Suprapubic skin (tissue), 4 donors: ENCODE measurements around the gene TANGO2. TPM values are rescaled to one million over a fixed set of nuclear protein-coding genes. Genes with fewer than 3 reads are reported as not detected.

Experiments used
- DNase-seq, 2 donors: peaks; one replicate each; pipeline ENCODE4 v3.0.0-alpha.2; 2019; ENCODE audit warnings: low spot score in 2 of 2
- H3K27ac ChIP-seq: fragments of 200-600 bp; sonication (generic); one replicate; pipeline ENCODE4 v1.5.1; 2019
- H3K27me3 ChIP-seq: fragments of 200-600 bp; sonication (generic); one replicate; pipeline ENCODE4 v1.5.1; 2019
- H3K36me3 ChIP-seq: fragments of 200-600 bp; sonication (generic); one replicate; pipeline ENCODE4 v1.5.1; 2019
- H3K4me1 ChIP-seq: fragments of 200-600 bp; sonication (generic); one replicate; pipeline ENCODE4 v1.5.1; 2019
- H3K4me3 ChIP-seq: fragments of 200-600 bp; sonication (generic); one replicate; pipeline ENCODE4 v1.5.1; 2019; ENCODE audit warnings: mild to moderate bottlenecking
- H3K9me3 ChIP-seq: fragments of 200-600 bp; sonication (generic); one replicate; pipeline ENCODE4 v1.5.1; 2019
- CTCF ChIP-seq, 2 donors: fragments of 200-600 bp in 1 of 2; fragments of 450-650 bp in 1 of 2; sonication (generic) in 1 of 2; IDR thresholded peaks; one replicate each; pipeline ENCODE4 v1.5.1; 2016 to 2019; ENCODE audit warnings: antibody characterized with exemption in 2 of 2, mild to moderate bottlenecking in 1 of 2, moderate library complexity in 1 of 2
- EP300 ChIP-seq: sonication (generic); formaldehyde crosslinking; IDR thresholded peaks from one replicate; pipeline ENCODE4 v1.6.1; 2017; ENCODE audit warnings: antibody characterized with exemption
- POLR2A ChIP-seq, 2 donors: fragments of 450-650 bp; IDR thresholded peaks; one replicate each; pipeline ENCODE4 v1.6.1; 2017; ENCODE audit warnings: antibody characterized with exemption in 2 of 2, mild to moderate bottlenecking in 2 of 2, moderate library complexity in 2 of 2
- POLR2AphosphoS5 ChIP-seq, 3 donors: sonication (generic); formaldehyde crosslinking; IDR thresholded peaks; one replicate each; pipeline ENCODE4 v1.6.1; 2017; ENCODE audit warnings: antibody characterized with exemption in 3 of 3
- WGBS: methylation state at CpG from one replicate; pipeline ENCODE4 v1.1.5; 2018; 5-methylcytosine and 5-hydroxymethylcytosine counted together
- total RNA-seq, 4 donors: library from RNA; depleted of rRNA; stranded (reverse); fragments of >200 nt; gene quantifications; one replicate each; pipeline ENCODE4 v1.1.0, GENCODE V29; 2016

TANGO2 gene
- total RNA-seq, 4 donors from 2014 or later: 23.1 to 31.9 (median 26.8) TPM

GRCh38 chr22:19991395-19991644 is 29.6 kb upstream of the TANGO2 start:
- no peak overlapping the region for H3K27ac ChIP-seq
- peaks cover 20% of the 10 kb centered on the region for H3K4me1 ChIP-seq
- no peaks in the 10 kb centered on the region for H3K36me3 ChIP-seq
- no peaks in the 10 kb centered on the region for H3K9me3 ChIP-seq
- no peaks in the 10 kb centered on the region for H3K27me3 ChIP-seq
- TF ChIP-seq EP300: no peak
- TF ChIP-seq POLR2AphosphoS5 (IDR thresholded peaks at IDR 0.05): no peak
- no peak for TF ChIP-seq CTCF (IDR thresholded peaks at IDR 0.05)
- no peak for TF ChIP-seq POLR2A (IDR thresholded peaks at IDR 0.05)
- H3K4me3 ChIP-seq: no peak overlapping the region
- DNase-seq: no peak

- no peak for TF ChIP-seq EP300
- TF ChIP-seq POLR2AphosphoS5 (IDR thresholded peaks at IDR 0.05): no peak
- TF ChIP-seq CTCF (IDR thresholded peaks at IDR 0.05): no peak
- TF ChIP-seq POLR2A (IDR thresholded peaks at IDR 0.05): no peak
- Histone ChIP-seq H3K27me3 (no peaks in the 10 kb centered on the region), H3K36me3 (no peaks in the 10 kb centered on the region), H3K27ac (no peak overlapping the region), H3K4me1 (peaks cover 20% of the 10 kb centered on the region), H3K4me3 (no peak overlapping the region), H3K9me3 (no peaks in the 10 kb centered on the region)
- DNase-seq: no peak
- WGBS: 88% methylated on average over 21 of the region's 23 CpGs
Observed at GRCh38 chr22:19991645-19992451, 29.1 kb upstream of the TANGO2 start.

- no peaks in the 10 kb centered on the region for H3K9me3 ChIP-seq
- TF ChIP-seq POLR2A (IDR thresholded peaks at IDR 0.05) (no peak), EP300 (no peak), CTCF (IDR thresholded peaks at IDR 0.05) (no peak), POLR2AphosphoS5 (IDR thresholded peaks at IDR 0.05) (no peak)
- WGBS: 86% methylated on average over 1 of the region's 7 CpGs
- peaks cover 16% of the 10 kb centered on the region for H3K4me1 ChIP-seq
- H3K4me3 ChIP-seq: no peak overlapping the region
- H3K36me3 ChIP-seq: no peaks in the 10 kb centered on the region
- no peak for DNase-seq
- no peak overlapping the region for H3K27ac ChIP-seq
- H3K27me3 ChIP-seq: no peaks in the 10 kb centered on the region
Observed at GRCh38 chr22:19992481-19992911, 28.4 kb upstream of the TANGO2 start.

GRCh38 chr22:19992921-19993355 is 28.0 kb upstream of the TANGO2 start:
- Histone ChIP-seq H3K9me3 (no peaks in the 10 kb centered on the region), H3K4me1 (peaks cover 15% of the 10 kb centered on the region), H3K27me3 (no peaks in the 10 kb centered on the region), H3K36me3 (no peaks in the 10 kb centered on the region), H3K27ac (no peak overlapping the region), H3K4me3 (no peak overlapping the region)
- TF ChIP-seq POLR2AphosphoS5 (IDR thresholded peaks at IDR 0.05) (no peak), EP300 (no peak), POLR2A (IDR thresholded peaks at IDR 0.05) (no peak), CTCF (IDR thresholded peaks at IDR 0.05) (no peak)
- WGBS: 100% methylated on average over 1 of the region's 6 CpGs
- DNase-seq: no peak

GRCh38 chr22:19993926-19994325 is 27.0 kb upstream of the TANGO2 start:
- Histone ChIP-seq H3K27ac (no peak overlapping the region), H3K9me3 (no peaks in the 10 kb centered on the region), H3K36me3 (no peaks in the 10 kb centered on the region), H3K4me1 (peaks cover 20% of the 10 kb centered on the region), H3K4me3 (no peak overlapping the region), H3K27me3 (no peaks in the 10 kb centered on the region)
- WGBS: 96% methylated on average over 7 of the region's 7 CpGs
- no peak for DNase-seq
- TF ChIP-seq POLR2A (IDR thresholded peaks at IDR 0.05): no peak
- no peak for TF ChIP-seq POLR2AphosphoS5 (IDR thresholded peaks at IDR 0.05)
- TF ChIP-seq EP300: no peak
- TF ChIP-seq CTCF (IDR thresholded peaks at IDR 0.05): no peak
